Gastroesophageal sphincter (tissue), 3 donors: ENCODE measurements around the gene GTF3C2.

Experiments used
- EP300 ChIP-seq: sonication (generic); formaldehyde crosslinking; IDR thresholded peaks from one replicate; pipeline ENCODE4 v1.6.1; 2017; ENCODE audit warnings: antibody characterized with exemption, mild to moderate bottlenecking
- POLR2A ChIP-seq, 2 donors: fragments of 450-650 bp; IDR thresholded peaks; one replicate each; pipeline ENCODE4 v1.6.1; 2017; ENCODE audit warnings: antibody characterized with exemption in 2 of 2, mild to moderate bottlenecking in 2 of 2, moderate library complexity in 1 of 2
- POLR2AphosphoS5 ChIP-seq: sonication (generic); formaldehyde crosslinking; IDR thresholded peaks from one replicate; pipeline ENCODE4 v1.6.1; 2017; ENCODE audit warnings: antibody characterized with exemption
- TF ChIP-seq, protein P1 (sequence below), 4 experiments: fragments of 200-600 bp in 2 of 4; fragments of 450-650 bp in 2 of 4; sonication (generic) in 1 of 4; IDR thresholded peaks; one replicate each; pipeline ENCODE4 v1.5.1; 2017 to 2019; ENCODE audit warnings: antibody characterized with exemption in 4 of 4, mild to moderate bottlenecking in 2 of 4, moderate library complexity in 2 of 4

- TF ChIP-seq, protein P1, sequence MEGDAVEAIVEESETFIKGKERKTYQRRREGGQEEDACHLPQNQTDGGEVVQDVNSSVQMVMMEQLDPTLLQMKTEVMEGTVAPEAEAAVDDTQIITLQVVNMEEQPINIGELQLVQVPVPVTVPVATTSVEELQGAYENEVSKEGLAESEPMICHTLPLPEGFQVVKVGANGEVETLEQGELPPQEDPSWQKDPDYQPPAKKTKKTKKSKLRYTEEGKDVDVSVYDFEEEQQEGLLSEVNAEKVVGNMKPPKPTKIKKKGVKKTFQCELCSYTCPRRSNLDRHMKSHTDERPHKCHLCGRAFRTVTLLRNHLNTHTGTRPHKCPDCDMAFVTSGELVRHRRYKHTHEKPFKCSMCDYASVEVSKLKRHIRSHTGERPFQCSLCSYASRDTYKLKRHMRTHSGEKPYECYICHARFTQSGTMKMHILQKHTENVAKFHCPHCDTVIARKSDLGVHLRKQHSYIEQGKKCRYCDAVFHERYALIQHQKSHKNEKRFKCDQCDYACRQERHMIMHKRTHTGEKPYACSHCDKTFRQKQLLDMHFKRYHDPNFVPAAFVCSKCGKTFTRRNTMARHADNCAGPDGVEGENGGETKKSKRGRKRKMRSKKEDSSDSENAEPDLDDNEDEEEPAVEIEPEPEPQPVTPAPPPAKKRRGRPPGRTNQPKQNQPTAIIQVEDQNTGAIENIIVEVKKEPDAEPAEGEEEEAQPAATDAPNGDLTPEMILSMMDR (IDR thresholded peaks at IDR 0.05), result no peak
- TF ChIP-seq POLR2AphosphoS5 (no peak), POLR2A (IDR thresholded peaks at IDR 0.05) (no peak), EP300 (no peak)
Observed at GRCh38 chr2:27322301-27322765, 34.2 kb downstream of the GTF3C2 start.
